ENCODE data around the gene MAX. TPM values are rescaled to one million over a fixed set of nuclear protein-coding genes. Genes with fewer than 3 reads are reported as not detected.

MAX gene
- total and polyA plus RNA-seq, 2 of the 4 experiments (the other 2 are of a cell fraction), result 45.2 to 51.8 TPM

DNA sequence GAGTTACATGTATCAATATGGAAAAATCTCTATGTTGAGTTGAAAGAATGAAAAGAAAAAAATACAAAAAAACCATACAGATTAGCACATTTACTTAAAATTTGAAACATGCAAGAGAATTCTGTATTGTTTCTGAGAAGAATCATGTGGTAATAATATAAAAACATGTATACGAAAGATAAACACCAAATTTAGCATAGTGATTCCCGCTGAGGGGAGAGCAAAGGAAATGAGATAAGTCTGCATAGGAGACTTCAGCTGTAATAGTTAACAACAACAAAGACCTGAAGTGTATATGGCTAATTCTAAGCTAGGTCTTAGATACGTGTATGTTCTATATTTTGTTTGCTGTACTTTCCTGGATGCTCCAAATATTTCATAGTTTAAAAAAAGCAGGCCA lies 69.1 kb downstream of the MAX start:
- ATAC-seq (ENCODE audit: low read depth) (no peak), DNase-seq (no peak)
- no peak overlapping the region for H2BK20ac ChIP-seq (ENCODE audit: low read depth, low read length)
- peaks cover 2% of the 10 kb centered on the region; the same call in 1 of the 2 replicates for H3K9me1 ChIP-seq (ENCODE audit: insufficient read depth, low read length)
- no peak overlapping the region for H2AFZ ChIP-seq (replicated peaks; ENCODE audit: low read length, poor library complexity)
- peaks cover 2% of the 10 kb centered on the region; the same call in 1 of the 2 replicates for H3K4me1 ChIP-seq (ENCODE audit: control insufficient read depth, insufficient read depth, low read length)
- no peak overlapping the region for H3K27ac ChIP-seq (ENCODE audit: insufficient read depth, low read length)
- no peak overlapping the region for H3K4ac ChIP-seq (ENCODE audit: low read depth, low read length)
- dilution Hi-C loops (cut with HindIII; ENCODE audit: low sequenced_read_pairs, unreplicated experiment) (no loop called here), in situ Hi-C loops (cut with MboI; ENCODE audit: low sequenced_read_pairs) (no loop called here), intact Hi-C loops (cut with micrococcal nuclease) (no loop called here)
- no peak overlapping the region for H3K23ac ChIP-seq (ENCODE audit: low read depth, low read length)
- no peaks in the 10 kb centered on the region for H4K20me1 ChIP-seq (ENCODE audit: insufficient read depth, low read length)
- no TSS peak for BruUV-seq (replicated peaks)
- no peak overlapping the region for H2AK9ac ChIP-seq (replicated peaks; ENCODE audit: low read depth, low read length, poor library complexity)
- H2BK120ac ChIP-seq (ENCODE audit: low read depth, low read length), result no peak overlapping the region
- H3K27me3 ChIP-seq (ENCODE audit: control insufficient read depth, insufficient read depth, low read length), result no peaks in the 10 kb centered on the region
- H3K4me2 ChIP-seq (ENCODE audit: low read depth, low read length), result no peak overlapping the region
- peaks cover 6% of the 10 kb centered on the region for H3K36me3 ChIP-seq (ENCODE audit: control insufficient read depth, insufficient read depth, low read length)
- no peak overlapping the region for H3K9ac ChIP-seq (ENCODE audit: low read depth, low read length)
- TF ChIP-seq POLR2A (IDR thresholded peaks at IDR 0.05; ENCODE audit: low read depth, low read length), result no peak
- TF ChIP-seq RCOR1 (IDR thresholded peaks at IDR 0.05; ENCODE audit: insufficient replicate concordance, low read length), result no peak
- TF ChIP-seq FOS (IDR thresholded peaks at IDR 0.05; ENCODE audit: low read depth, low read length), result no peak
- TF ChIP-seq NFE2L2 (IDR thresholded peaks at IDR 0.05; ENCODE audit: low read depth, low read length), result no peak
- TF ChIP-seq MAFK (IDR thresholded peaks at IDR 0.05; ENCODE audit: low read depth, low read length), result no peak
- TF ChIP-seq MAZ (IDR thresholded peaks at IDR 0.05; ENCODE audit: borderline replicate concordance, low read depth, low read length), result no peak
- TF ChIP-seq, protein P1, sequence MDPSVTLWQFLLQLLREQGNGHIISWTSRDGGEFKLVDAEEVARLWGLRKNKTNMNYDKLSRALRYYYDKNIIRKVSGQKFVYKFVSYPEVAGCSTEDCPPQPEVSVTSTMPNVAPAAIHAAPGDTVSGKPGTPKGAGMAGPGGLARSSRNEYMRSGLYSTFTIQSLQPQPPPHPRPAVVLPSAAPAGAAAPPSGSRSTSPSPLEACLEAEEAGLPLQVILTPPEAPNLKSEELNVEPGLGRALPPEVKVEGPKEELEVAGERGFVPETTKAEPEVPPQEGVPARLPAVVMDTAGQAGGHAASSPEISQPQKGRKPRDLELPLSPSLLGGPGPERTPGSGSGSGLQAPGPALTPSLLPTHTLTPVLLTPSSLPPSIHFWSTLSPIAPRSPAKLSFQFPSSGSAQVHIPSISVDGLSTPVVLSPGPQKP (IDR thresholded peaks at IDR 0.05; ENCODE audit: borderline replicate concordance, low read depth, low read length), result no peak
- no peak for TF ChIP-seq RFX5 (IDR thresholded peaks at IDR 0.05; ENCODE audit: low read depth, low read length)
- TF ChIP-seq CEBPB (IDR thresholded peaks at IDR 0.05; ENCODE audit: low read depth, low read length), result no peak
- TF ChIP-seq, protein P2, sequence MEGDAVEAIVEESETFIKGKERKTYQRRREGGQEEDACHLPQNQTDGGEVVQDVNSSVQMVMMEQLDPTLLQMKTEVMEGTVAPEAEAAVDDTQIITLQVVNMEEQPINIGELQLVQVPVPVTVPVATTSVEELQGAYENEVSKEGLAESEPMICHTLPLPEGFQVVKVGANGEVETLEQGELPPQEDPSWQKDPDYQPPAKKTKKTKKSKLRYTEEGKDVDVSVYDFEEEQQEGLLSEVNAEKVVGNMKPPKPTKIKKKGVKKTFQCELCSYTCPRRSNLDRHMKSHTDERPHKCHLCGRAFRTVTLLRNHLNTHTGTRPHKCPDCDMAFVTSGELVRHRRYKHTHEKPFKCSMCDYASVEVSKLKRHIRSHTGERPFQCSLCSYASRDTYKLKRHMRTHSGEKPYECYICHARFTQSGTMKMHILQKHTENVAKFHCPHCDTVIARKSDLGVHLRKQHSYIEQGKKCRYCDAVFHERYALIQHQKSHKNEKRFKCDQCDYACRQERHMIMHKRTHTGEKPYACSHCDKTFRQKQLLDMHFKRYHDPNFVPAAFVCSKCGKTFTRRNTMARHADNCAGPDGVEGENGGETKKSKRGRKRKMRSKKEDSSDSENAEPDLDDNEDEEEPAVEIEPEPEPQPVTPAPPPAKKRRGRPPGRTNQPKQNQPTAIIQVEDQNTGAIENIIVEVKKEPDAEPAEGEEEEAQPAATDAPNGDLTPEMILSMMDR (conservative IDR thresholded peaks at IDR 0.05; ENCODE audit: low read depth, low read length), result no peak
- no peak for TF ChIP-seq BHLHE40 (IDR thresholded peaks at IDR 0.05; ENCODE audit: low read depth, low read length)
- no peak for TF ChIP-seq MXI1 (IDR thresholded peaks at IDR 0.05; ENCODE audit: borderline replicate concordance, low read depth, low read length)
- H3K9me3 ChIP-seq (ENCODE audit: control insufficient read depth, insufficient read depth, low read length), result no peaks in the 10 kb centered on the region
- no peak overlapping the region for H3K18ac ChIP-seq (ENCODE audit: low read depth, low read length)
- POLR2A ChIA-PET (ENCODE audit: unreplicated experiment), result no interaction called here
- no peaks in the 10 kb centered on the region for H3K79me1 ChIP-seq (ENCODE audit: low read depth in 1 of 2, low read length in 2 of 2)
- no peak overlapping the region for H4K8ac ChIP-seq (ENCODE audit: low read depth in 2 of 2, low read length in 2 of 2)
- H3K14ac ChIP-seq (replicated peaks; ENCODE audit: low read depth, low read length), result no peak overlapping the region
- no peak overlapping the region for H2BK15ac ChIP-seq (ENCODE audit: low read depth, low read length)
- no peak overlapping the region for H2BK5ac ChIP-seq (ENCODE audit: low read depth, low read length, poor library complexity, severe bottlenecking)
- H4K91ac ChIP-seq (ENCODE audit: insufficient read depth, low read depth, low read length), result no peak overlapping the region
- WGBS, 2 experiments (ENCODE audit: extremely low coverage in 2 of 2, insufficient read length in 1 of 2), result no CpG with 5 or more reads among the region's 3 CpGs
- H4K5ac ChIP-seq (ENCODE audit: low read depth, low read length), result no peak overlapping the region
- H2AK5ac ChIP-seq (ENCODE audit: low read depth, low read length), result no peak overlapping the region
- CTCF ChIA-PET, result no interaction called here
- H3K56ac ChIP-seq (ENCODE audit: extremely low read depth, insufficient read depth, low read length), result no peak overlapping the region
- H3K4me3 ChIP-seq (ENCODE audit: insufficient read depth, low read depth, low read length), result no peak overlapping the region

Data from IMR-90 (cell line).